OCI-LY3 (cell line): ENCODE data around the gene RASSF7.

ENCODE experiments used
- H2AFZ ChIP-seq: fragments of 200-600, 300-600 bp; shearing (Covaris generic); 2 replicates; pipeline ENCODE4 v1.6.0; 2014; ENCODE audit warnings: antibody characterized with exemption, low read depth, low read length
- H3K27ac ChIP-seq: fragments of 200-600, 300-600 bp; sonication (generic); 2 replicates; pipeline ENCODE4 v1.5.1; 2014; ENCODE audit warnings: mild to moderate bottlenecking, low read length, moderate library complexity, mixed read lengths
- H3K27me3 ChIP-seq: fragments of 200-600, 300-600 bp; sonication (generic); 2 replicates; pipeline ENCODE4 v1.6.1; 2014; ENCODE audit warnings: low read depth, low read length, mixed read lengths
- H3K36me3 ChIP-seq: fragments of 200-600, 300-600 bp; sonication (generic); replicated peaks from 2 replicates; pipeline ENCODE3; 2014; ENCODE audit warnings: low read depth, low read length, mixed read lengths
- H3K4me1 ChIP-seq: fragments of 300-600, 200-600 bp; sonication (generic); 2 replicates; pipeline ENCODE4 v1.6.1; 2014; ENCODE audit warnings: low read length, mixed read lengths
- H3K4me2 ChIP-seq: fragments of 200-600, 300-600 bp; sonication (generic); 2 replicates; pipeline ENCODE4 v1.6.1; 2014; ENCODE audit warnings: low read length, mixed read lengths
- H3K4me3 ChIP-seq: fragments of 300-600, 200-600 bp; sonication (generic); 2 replicates; pipeline ENCODE4 v1.5.1; 2014; ENCODE audit warnings: antibody characterized with exemption, mild to moderate bottlenecking, low read length, moderate library complexity
- H3K79me2 ChIP-seq: fragments of 300-600, 200-600 bp; shearing (Covaris generic); 2 replicates; pipeline ENCODE4 v1.6.1; 2014; ENCODE audit warnings: mild to moderate bottlenecking, low read length, mixed read lengths
- H3K9ac ChIP-seq: fragments of 300-600, 200-600 bp; shearing (Covaris generic); 2 replicates; pipeline ENCODE4 v1.6.0; 2014; ENCODE audit warnings: mild to moderate bottlenecking, low read length, moderate library complexity
- H3K9me3 ChIP-seq: fragments of 200-600, 300-600 bp; shearing (Covaris generic); 2 replicates; pipeline ENCODE4 v1.6.1; 2014; ENCODE audit warnings: low read length, mixed read lengths; ENCODE audit not compliant: insufficient read depth
- H4K20me1 ChIP-seq: fragments of 200-600, 300-600 bp; sonication (generic); 2 replicates; pipeline ENCODE4 v1.6.1; 2016; ENCODE audit warnings: low read length, mixed read lengths; ENCODE audit not compliant: insufficient read depth
- CTCF ChIP-seq: fragments of 200-600, 300-600 bp; sonication (generic); IDR thresholded peaks from 2 replicates; pipeline ENCODE4 v1.5.1; 2014; ENCODE audit warnings: antibody characterized with exemption, low read length, low read depth
- EZH2phosphoT487 ChIP-seq: fragments of 200-600 bp; shearing (Covaris generic); IDR thresholded peaks from 2 replicates; pipeline ENCODE4 v1.6.1; 2018; ENCODE audit warnings: antibody characterized with exemption, mixed run types, low read depth

RASSF7 gene

GRCh38 chr11:568306-569157 lies 7.8 kb downstream of the RASSF7 start:
- peak overlapping the region; percentile 86 for H3K4me3 ChIP-seq
- peak overlapping the region; percentile 80 for H3K9ac ChIP-seq
- H3K4me1 ChIP-seq: peaks cover 14% of the 10 kb centered on the region
- no peak for TF ChIP-seq CTCF
- no peak for TF ChIP-seq EZH2phosphoT487
- H3K4me2 ChIP-seq: peak overlapping the region; percentile 94
- no peaks in the 10 kb centered on the region for H3K27me3 ChIP-seq
- H2AFZ ChIP-seq: no peak overlapping the region
- no peaks in the 10 kb centered on the region for H3K9me3 ChIP-seq
- peaks cover 16% of the 10 kb centered on the region for H3K79me2 ChIP-seq
- H3K27ac ChIP-seq: peak overlapping the region; percentile 11; the same call in 1 of the 2 replicates
- H3K36me3 ChIP-seq: peaks cover 23% of the 10 kb centered on the region
- peaks cover 19% of the 10 kb centered on the region for H4K20me1 ChIP-seq

GRCh38 chr11:569158-569885 lies 8.6 kb downstream of the RASSF7 start:
- peaks cover 15% of the 10 kb centered on the region for H4K20me1 ChIP-seq
- peak overlapping the region; percentile 80 for H3K9ac ChIP-seq
- H3K4me3 ChIP-seq: peak overlapping the region; percentile 86
- peaks cover 16% of the 10 kb centered on the region for H3K79me2 ChIP-seq
- H3K27me3 ChIP-seq: no peaks in the 10 kb centered on the region
- H2AFZ ChIP-seq: no peak overlapping the region
- peaks cover 23% of the 10 kb centered on the region for H3K36me3 ChIP-seq
- peak overlapping the region; percentile 11; the same call in 1 of the 2 replicates for H3K27ac ChIP-seq
- peaks cover 14% of the 10 kb centered on the region for H3K4me1 ChIP-seq
- H3K9me3 ChIP-seq: no peaks in the 10 kb centered on the region
- TF ChIP-seq EZH2phosphoT487: no peak
- TF ChIP-seq CTCF: no peak
- H3K4me2 ChIP-seq: peak overlapping the region; percentile 84

GRCh38 chr11:571802-572185 lies 11.0 kb downstream of the RASSF7 start:
- Histone ChIP-seq H4K20me1 (peaks cover 7% of the 10 kb centered on the region), H3K27me3 (no peaks in the 10 kb centered on the region), H3K4me1 (peaks cover 16% of the 10 kb centered on the region)

More at GRCh38 chr11:571802-572185, 11.0 kb downstream of the RASSF7 start:
- H2AFZ ChIP-seq: no peak overlapping the region
- H3K9ac ChIP-seq: no peak overlapping the region
- H3K4me2 ChIP-seq: no peak overlapping the region
- peaks cover 16% of the 10 kb centered on the region for H3K79me2 ChIP-seq
- H3K27ac ChIP-seq: no peak overlapping the region
- H3K36me3 ChIP-seq: peaks cover 12% of the 10 kb centered on the region
- no peaks in the 10 kb centered on the region for H3K9me3 ChIP-seq
- TF ChIP-seq CTCF: no peak
- TF ChIP-seq EZH2phosphoT487: no peak
- no peak overlapping the region for H3K4me3 ChIP-seq
